Liver (tissue), 3 donors: Measurements from ENCODE around the gene TMEM234.

Experiments
- JUND ChIP-seq, 2 donors: IDR thresholded peaks; 2 replicates each; pipeline ENCODE4 v1.6.1; 2016; ENCODE audit warnings: antibody characterized with exemption in 2 of 2
- TAF1 ChIP-seq: conservative IDR thresholded peaks from 2 replicates; pipeline ENCODE4 v1.6.1; 2016; ENCODE audit warnings: antibody characterized with exemption, mild to moderate bottlenecking
- ZBTB33 ChIP-seq: IDR thresholded peaks from 2 replicates; pipeline ENCODE4 v1.6.1; 2016; ENCODE audit warnings: antibody characterized with exemption
- TF ChIP-seq, protein P1 (sequence below): fragments of 150-350 bp; IDR thresholded peaks from 2 replicates; pipeline ENCODE4 v1.5.1; 2017; ENCODE audit warnings: improper control_type of control experiment, low read depth, low read length; ENCODE audit not compliant: missing input control
- donor health status: healthy.
- donor health status: healthy.

DNA sequence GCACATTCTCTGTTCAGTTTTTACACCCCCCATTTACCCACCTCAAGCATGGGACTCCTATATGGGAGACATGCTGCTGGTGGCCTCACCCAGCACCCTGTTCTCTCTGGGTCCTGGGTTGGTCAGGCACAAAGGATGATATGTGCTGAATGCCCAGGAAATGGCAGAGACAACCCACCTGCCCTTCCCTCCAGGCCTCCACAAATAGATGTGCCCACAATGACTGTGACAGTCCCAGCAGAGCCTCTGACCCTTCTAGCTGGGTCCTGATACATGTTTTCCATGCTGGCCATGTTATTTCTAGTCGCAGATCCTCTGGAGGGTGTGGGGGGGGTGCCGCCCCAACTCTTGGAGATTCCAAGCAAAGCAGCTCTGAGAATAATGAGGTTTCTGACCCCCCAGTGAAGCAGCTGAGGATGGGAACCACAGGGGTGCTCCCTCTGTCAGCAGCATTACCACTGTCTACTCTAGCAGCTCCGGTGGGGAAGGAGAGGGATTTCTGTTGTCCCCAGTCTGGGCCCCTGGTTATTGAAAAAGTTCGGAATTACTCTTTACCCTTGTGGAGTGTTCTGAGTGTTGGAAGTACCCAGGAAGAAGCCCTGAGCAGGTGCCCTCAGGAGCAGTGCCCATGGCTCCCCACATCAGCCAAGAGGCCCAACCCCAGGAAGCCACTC, 23.0 kb downstream of the TMEM234 start:
- TF ChIP-seq, protein P1, sequence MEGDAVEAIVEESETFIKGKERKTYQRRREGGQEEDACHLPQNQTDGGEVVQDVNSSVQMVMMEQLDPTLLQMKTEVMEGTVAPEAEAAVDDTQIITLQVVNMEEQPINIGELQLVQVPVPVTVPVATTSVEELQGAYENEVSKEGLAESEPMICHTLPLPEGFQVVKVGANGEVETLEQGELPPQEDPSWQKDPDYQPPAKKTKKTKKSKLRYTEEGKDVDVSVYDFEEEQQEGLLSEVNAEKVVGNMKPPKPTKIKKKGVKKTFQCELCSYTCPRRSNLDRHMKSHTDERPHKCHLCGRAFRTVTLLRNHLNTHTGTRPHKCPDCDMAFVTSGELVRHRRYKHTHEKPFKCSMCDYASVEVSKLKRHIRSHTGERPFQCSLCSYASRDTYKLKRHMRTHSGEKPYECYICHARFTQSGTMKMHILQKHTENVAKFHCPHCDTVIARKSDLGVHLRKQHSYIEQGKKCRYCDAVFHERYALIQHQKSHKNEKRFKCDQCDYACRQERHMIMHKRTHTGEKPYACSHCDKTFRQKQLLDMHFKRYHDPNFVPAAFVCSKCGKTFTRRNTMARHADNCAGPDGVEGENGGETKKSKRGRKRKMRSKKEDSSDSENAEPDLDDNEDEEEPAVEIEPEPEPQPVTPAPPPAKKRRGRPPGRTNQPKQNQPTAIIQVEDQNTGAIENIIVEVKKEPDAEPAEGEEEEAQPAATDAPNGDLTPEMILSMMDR = no peak
- TF ChIP-seq TAF1 (no peak), ZBTB33 (no peak), JUND (IDR thresholded peaks at IDR 0.05) (no peak)
